Common myeloid progenitor, CD34-positive (primary cell): Measurements from ENCODE around the gene PPP1R9A.

ENCODE experiments used
- CTCF ChIA-PET: fragments of 350-600 bp; sonication (Branson Sonifier 250); formaldehyde crosslinking; loops from one replicate; lab custom pipeline; 2021; ENCODE audit warnings: antibody characterized with exemption; lab: Charles Lee
- POLR2A ChIA-PET: fragments of 350-600 bp; sonication (Branson Sonifier 250); formaldehyde crosslinking; loops from one replicate; lab custom pipeline; 2021; ENCODE audit warnings: antibody characterized with exemption; lab: Charles Lee
- DNase-seq, 3 donors: peaks; one replicate each; pipeline versions ENCODE4 v3.0.0 to v3.0.0-alpha.2; 2013
- H3K27ac ChIP-seq, 2 experiments: 1 replicate in 1 of 2; 2 replicates in 1 of 2; pipeline ENCODE4 v1.7.0; 2013; ENCODE audit warnings: inconsistent platforms in 2 of 2, low read length in 2 of 2, mild to moderate bottlenecking in 2 of 2, low read depth in 1 of 2, moderate library complexity in 1 of 2; ENCODE audit not compliant: severe bottlenecking in 2 of 2, insufficient read depth in 1 of 2, poor library complexity in 1 of 2
- H3K27me3 ChIP-seq, 5 experiments: replicated peaks in 2 of 5; 1 replicate in 3 of 5; 2 replicates in 2 of 5; pipeline versions ENCODE4 v1.6.1 to v1.7.0; 2013; ENCODE audit warnings: low read length in 4 of 5, mild to moderate bottlenecking in 2 of 5, moderate library complexity in 2 of 5, inconsistent platforms in 1 of 5; ENCODE audit not compliant: insufficient read depth in 5 of 5, control insufficient read depth in 4 of 5
- H3K36me3 ChIP-seq, 4 experiments: 1 replicate in 2 of 4; 2 replicates in 2 of 4; pipeline versions ENCODE4 v1.6.1 to v1.7.0; 2013; ENCODE audit warnings: low read length in 3 of 4, control low read depth in 1 of 4, mild to moderate bottlenecking in 1 of 4; ENCODE audit not compliant: control insufficient read depth in 4 of 4, insufficient read depth in 4 of 4
- H3K4me1 ChIP-seq, 4 experiments: 1 replicate in 3 of 4; 2 replicates in 1 of 4; pipeline versions ENCODE4 v1.6.1 to v1.7.1; 2013; ENCODE audit warnings: low read length in 3 of 4, mild to moderate bottlenecking in 3 of 4, control low read depth in 1 of 4, inconsistent platforms in 1 of 4, moderate library complexity in 1 of 4; ENCODE audit not compliant: control insufficient read depth in 4 of 4, insufficient read depth in 4 of 4; ENCODE audit errors: control extremely low read depth in 1 of 4
- H3K4me3 ChIP-seq, 7 experiments: 1 replicate in 4 of 7; 2 replicates in 3 of 7; pipeline versions ENCODE4 v1.5.1 to v1.7.0; 2013; ENCODE audit warnings: mild to moderate bottlenecking in 7 of 7, low read length in 6 of 7, moderate library complexity in 6 of 7, inconsistent platforms in 2 of 7, low read depth in 2 of 7, control low read depth in 1 of 7; ENCODE audit not compliant: insufficient read depth in 4 of 7, control insufficient read depth in 1 of 7; ENCODE audit errors: extremely low read depth in 1 of 7
- H3K9me3 ChIP-seq, 5 experiments: 1 replicate in 4 of 5; 2 replicates in 1 of 5; pipeline versions ENCODE4 v1.6.1 to v1.7.1; 2013; ENCODE audit warnings: low read length in 4 of 5, mild to moderate bottlenecking in 2 of 5, inconsistent platforms in 1 of 5, low read depth in 1 of 5, moderate library complexity in 1 of 5; ENCODE audit not compliant: control insufficient read depth in 4 of 5, insufficient read depth in 2 of 5; ENCODE audit errors: control extremely low read depth in 1 of 5
- WGBS: methylation state at CpG from one replicate; pipeline ENCODE4 v1.1.5; 2013; ENCODE audit not compliant: insufficient coverage; 5-methylcytosine and 5-hydroxymethylcytosine counted together

PPP1R9A gene

GRCh38 chr7:94898340-94898739 lies 9.1 kb upstream of the PPP1R9A start:
- no peak for DNase-seq
- ChIA-PET POLR2A (interaction anchor here (0.6 kb wide), 1 partner anchor 452 kb away, joined by 4 read pairs; no protein-coding TSS in a partner anchor), CTCF (no interaction called here)
- no peaks in the 10 kb centered on the region for H3K9me3 ChIP-seq
- H3K4me1 ChIP-seq: no peaks in the 10 kb centered on the region
- H3K4me3 ChIP-seq: no peak overlapping the region
- H3K27me3 ChIP-seq: no peaks in the 10 kb centered on the region
- no peaks in the 10 kb centered on the region for H3K36me3 ChIP-seq
- H3K27ac ChIP-seq: no peak overlapping the region

GRCh38 chr7:94901981-94902380 lies 5.4 kb upstream of the PPP1R9A start:
- Histone ChIP-seq H3K36me3 (no peaks in the 10 kb centered on the region), H3K9me3 (no peaks in the 10 kb centered on the region), H3K27me3 (no peaks in the 10 kb centered on the region), H3K4me3 (no peak overlapping the region), H3K27ac (no peak overlapping the region), H3K4me1 (peaks cover 0 to 3% (median 0%) of the 10 kb centered on the region in 4 experiments)
- WGBS: 100% methylated on average over 1 of the region's 3 CpGs
- CTCF ChIA-PET: interaction anchor here (0.8 to 1.3 kb wide), 2 partner anchors 13 to 18 kb away, joined by 3 read pairs; no protein-coding TSS in a partner anchor
- POLR2A ChIA-PET: no interaction called here
- no peak for DNase-seq

GRCh38 chr7:94903971-94904370 lies 3.4 kb upstream of the PPP1R9A start:
- ChIA-PET CTCF (interaction anchor here (1.6 kb wide), 1 partner anchor 16 kb away, joined by 3 read pairs; no protein-coding TSS in a partner anchor), POLR2A (no interaction called here)
- Histone ChIP-seq H3K4me1 (peaks cover 0 to 12% (median 10%) of the 10 kb centered on the region in 4 experiments), H3K4me3 (no peak overlapping the region), H3K36me3 (no peaks in the 10 kb centered on the region), H3K9me3 (no peaks in the 10 kb centered on the region), H3K27ac (no peak overlapping the region), H3K27me3 (peaks cover 0 to 2% (median 0%) of the 10 kb centered on the region in 5 experiments)
- no peak for DNase-seq

GRCh38 chr7:94904982-94905381 lies 2.4 kb upstream of the PPP1R9A start:
- DNase-seq: no peak
- no CpG with 5 or more reads among the region's 1 CpG for WGBS
- H3K9me3 ChIP-seq: no peaks in the 10 kb centered on the region
- ChIA-PET POLR2A (no interaction called here), CTCF (interaction anchor here (1.3 kb wide), 1 partner anchor 17 kb away, joined by 4 read pairs; no protein-coding TSS in a partner anchor)
- peaks cover 0 to 13% (median 12%) of the 10 kb centered on the region in 4 experiments for H3K4me1 ChIP-seq
- peaks cover 0 to 7% (median 0%) of the 10 kb centered on the region in 5 experiments for H3K27me3 ChIP-seq
- H3K27ac ChIP-seq: no peak overlapping the region
- no peak overlapping the region for H3K4me3 ChIP-seq
- H3K36me3 ChIP-seq: no peaks in the 10 kb centered on the region

GRCh38 chr7:94906065-94906851 lies 1.1 kb upstream of the PPP1R9A start:
- POLR2A ChIA-PET: no interaction called here
- no peak for DNase-seq
- H3K27me3 ChIP-seq: peaks cover 0 to 15% (median 0%) of the 10 kb centered on the region in 5 experiments
- peaks cover 0 to 13% (median 12%) of the 10 kb centered on the region in 4 experiments for H3K4me1 ChIP-seq
- no peak overlapping the region for H3K27ac ChIP-seq
- no peaks in the 10 kb centered on the region for H3K36me3 ChIP-seq
- CTCF ChIA-PET: no interaction called here
- no peak overlapping the region for H3K4me3 ChIP-seq
- no peaks in the 10 kb centered on the region for H3K9me3 ChIP-seq
- 100% methylated on average over 2 of the region's 8 CpGs for WGBS

- Histone ChIP-seq H3K9me3 (no peaks in the 10 kb centered on the region), H3K27ac (peak overlapping the region in 1 of 2 experiments; percentile 55), H3K27me3 (peaks cover 0 to 15% (median 0%) of the 10 kb centered on the region in 5 experiments), H3K36me3 (no peaks in the 10 kb centered on the region), H3K4me1 (peaks cover 0 to 13% (median 12%) of the 10 kb centered on the region in 4 experiments), H3K4me3 (peak overlapping the region; percentile 57 to 97 (median 72))
- POLR2A ChIA-PET: interaction anchor here (0.7 kb wide), 1 partner anchor 425 kb away, joined by 3 read pairs; no protein-coding TSS in a partner anchor
- WGBS: 0% methylated on average over 33 of the region's 65 CpGs
- CTCF ChIA-PET: interaction anchor here (1.1 kb wide), 1 partner anchor 13 kb away, joined by 3 read pairs; no protein-coding TSS in a partner anchor
- DNase-seq: peak; percentile 45 to 76 (median 68)
Observed at GRCh38 chr7:94907811-94908322, 473 bp downstream of the PPP1R9A start.
